Hematopoietic multipotent progenitor cell treated with erythropoietin and hydrocortisone succinate and interleukin-3 and kit ligand, for 6 days (in vitro differentiated cells): ENCODE data around the gene INKA2.

Experiments
- DNase-seq: peaks from one replicate; pipeline ENCODE4 v3.0.0-alpha.2; 2015

INKA2 gene

GRCh38 chr1:111730706-111731105 is 8.5 kb downstream of the INKA2 start:
- DNase-seq: no peak

- DNase-seq: no peak
These were observed 9.1 kb downstream of the INKA2 start for GRCh38 chr1:111729946-111730681.

- DNase-seq: no peak
These were observed 9.8 kb downstream of the INKA2 start for GRCh38 chr1:111729271-111729921.

GRCh38 chr1:111727056-111727455 is 12.1 kb downstream of the INKA2 start:
- no peak for DNase-seq

- no peak for DNase-seq
These were observed 14.0 kb downstream of the INKA2 start for GRCh38 chr1:111725192-111725591.

GRCh38 chr1:111723871-111724270 is 15.3 kb downstream of the INKA2 start:
- DNase-seq: no peak

GRCh38 chr1:111723091-111723806 is 15.9 kb downstream of the INKA2 start:
- no peak for DNase-seq

- DNase-seq: no peak
These were observed 18.0 kb downstream of the INKA2 start for GRCh38 chr1:111720977-111721786.

- DNase-seq: no peak
These were observed 18.8 kb downstream of the INKA2 start for GRCh38 chr1:111720274-111720976.

GRCh38 chr1:111719674-111720132 is 19.5 kb downstream of the INKA2 start:
- no peak for DNase-seq

GRCh38 chr1:111719135-111719534 is 20.1 kb downstream of the INKA2 start:
- DNase-seq: no peak

- DNase-seq: no peak
These were observed 21.7 kb downstream of the INKA2 start for GRCh38 chr1:111717450-111717849.

- DNase-seq: no peak
These were observed 22.9 kb downstream of the INKA2 start for GRCh38 chr1:111716333-111716732.

- no peak for DNase-seq
These were observed 29.2 kb downstream of the INKA2 start for GRCh38 chr1:111709986-111710385.

- DNase-seq: no peak
These were observed 31.3 kb downstream of the INKA2 start for GRCh38 chr1:111707906-111708305.

- DNase-seq: no peak
These were observed 32.3 kb downstream of the INKA2 start for GRCh38 chr1:111706921-111707320.

- DNase-seq: no peak
These were observed 33.4 kb downstream of the INKA2 start for GRCh38 chr1:111705841-111706240.

GRCh38 chr1:111704776-111705175 is 34.4 kb downstream of the INKA2 start:
- peak; percentile 22 for DNase-seq

GRCh38 chr1:111704240-111704639 is 35.0 kb downstream of the INKA2 start:
- no peak for DNase-seq

GRCh38 chr1:111702504-111703050 is 36.6 kb downstream of the INKA2 start:
- no peak for DNase-seq

- DNase-seq: no peak
These were observed 39.9 kb downstream of the INKA2 start for GRCh38 chr1:111699268-111699667.

GRCh38 chr1:111696330-111696729 is 42.9 kb downstream of the INKA2 start:
- no peak for DNase-seq
